ENCODE measurements around the gene RAB29.

The RAB29 gene

GRCh38 chr1:205763980-205764379, 11.3 kb downstream of the RAB29 start:
- TF ChIP-seq ZNF132 (tag by site-specific recombination; IDR thresholded peaks at IDR 0.05; ENCODE audit: borderline replicate concordance) = no peak
- no peak for TF ChIP-seq ZNF768 (tag by site-specific recombination; IDR thresholded peaks at IDR 0.05)
- TF ChIP-seq ZNF549 (tag by site-specific recombination; IDR thresholded peaks at IDR 0.05) = no peak
- TF ChIP-seq ZBTB8A (tag by site-specific recombination; IDR thresholded peaks at IDR 0.05) = no peak
- no peak for TF ChIP-seq YY1 (tag by site-specific recombination; IDR thresholded peaks at IDR 0.05)
- no peak for TF ChIP-seq ZNF202 (tag by site-specific recombination; IDR thresholded peaks at IDR 0.05; ENCODE audit: borderline replicate concordance)
- no peak for TF ChIP-seq ZNF792 (tag by site-specific recombination; IDR thresholded peaks at IDR 0.05)
- TF ChIP-seq TCF7L2 (IDR thresholded peaks at IDR 0.05; ENCODE audit: borderline replicate concordance, low read depth, low read length) = no peak
- TF ChIP-seq ZNF843 (tag by site-specific recombination; IDR thresholded peaks at IDR 0.05) = no peak
- no peak for TF ChIP-seq ZNF548 (tag by site-specific recombination; IDR thresholded peaks at IDR 0.05)
- TF ChIP-seq, protein P1, sequence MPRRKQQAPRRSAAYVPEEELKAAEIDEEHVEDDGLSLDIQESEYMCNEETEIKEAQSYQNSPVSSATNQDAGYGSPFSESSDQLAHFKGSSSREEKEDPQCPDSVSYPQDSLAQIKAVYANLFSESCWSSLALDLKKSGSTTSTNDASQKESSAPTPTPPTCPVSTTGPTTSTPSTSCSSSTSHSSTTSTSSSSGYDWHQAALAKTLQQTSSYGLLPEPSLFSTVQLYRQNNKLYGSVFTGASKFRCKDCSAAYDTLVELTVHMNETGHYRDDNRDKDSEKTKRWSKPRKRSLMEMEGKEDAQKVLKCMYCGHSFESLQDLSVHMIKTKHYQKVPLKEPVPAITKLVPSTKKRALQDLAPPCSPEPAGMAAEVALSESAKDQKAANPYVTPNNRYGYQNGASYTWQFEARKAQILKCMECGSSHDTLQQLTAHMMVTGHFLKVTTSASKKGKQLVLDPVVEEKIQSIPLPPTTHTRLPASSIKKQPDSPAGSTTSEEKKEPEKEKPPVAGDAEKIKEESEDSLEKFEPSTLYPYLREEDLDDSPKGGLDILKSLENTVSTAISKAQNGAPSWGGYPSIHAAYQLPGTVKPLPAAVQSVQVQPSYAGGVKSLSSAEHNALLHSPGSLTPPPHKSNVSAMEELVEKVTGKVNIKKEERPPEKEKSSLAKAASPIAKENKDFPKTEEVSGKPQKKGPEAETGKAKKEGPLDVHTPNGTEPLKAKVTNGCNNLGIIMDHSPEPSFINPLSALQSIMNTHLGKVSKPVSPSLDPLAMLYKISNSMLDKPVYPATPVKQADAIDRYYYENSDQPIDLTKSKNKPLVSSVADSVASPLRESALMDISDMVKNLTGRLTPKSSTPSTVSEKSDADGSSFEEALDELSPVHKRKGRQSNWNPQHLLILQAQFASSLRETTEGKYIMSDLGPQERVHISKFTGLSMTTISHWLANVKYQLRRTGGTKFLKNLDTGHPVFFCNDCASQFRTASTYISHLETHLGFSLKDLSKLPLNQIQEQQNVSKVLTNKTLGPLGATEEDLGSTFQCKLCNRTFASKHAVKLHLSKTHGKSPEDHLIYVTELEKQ (tag by site-specific recombination; IDR thresholded peaks at IDR 0.05; ENCODE audit: borderline replicate concordance) = no peak
- no peak for TF ChIP-seq ZNF24 (tag by site-specific recombination; IDR thresholded peaks at IDR 0.05)
- TF ChIP-seq ZNF777 (tag by site-specific recombination; IDR thresholded peaks at IDR 0.05; ENCODE audit: borderline replicate concordance) = no peak
- TF ChIP-seq ZNF501 (tag by site-specific recombination; IDR thresholded peaks at IDR 0.05) = no peak
- TF ChIP-seq ZNF404 (tag by site-specific recombination; IDR thresholded peaks at IDR 0.05) = no peak
- TF ChIP-seq, protein P2, sequence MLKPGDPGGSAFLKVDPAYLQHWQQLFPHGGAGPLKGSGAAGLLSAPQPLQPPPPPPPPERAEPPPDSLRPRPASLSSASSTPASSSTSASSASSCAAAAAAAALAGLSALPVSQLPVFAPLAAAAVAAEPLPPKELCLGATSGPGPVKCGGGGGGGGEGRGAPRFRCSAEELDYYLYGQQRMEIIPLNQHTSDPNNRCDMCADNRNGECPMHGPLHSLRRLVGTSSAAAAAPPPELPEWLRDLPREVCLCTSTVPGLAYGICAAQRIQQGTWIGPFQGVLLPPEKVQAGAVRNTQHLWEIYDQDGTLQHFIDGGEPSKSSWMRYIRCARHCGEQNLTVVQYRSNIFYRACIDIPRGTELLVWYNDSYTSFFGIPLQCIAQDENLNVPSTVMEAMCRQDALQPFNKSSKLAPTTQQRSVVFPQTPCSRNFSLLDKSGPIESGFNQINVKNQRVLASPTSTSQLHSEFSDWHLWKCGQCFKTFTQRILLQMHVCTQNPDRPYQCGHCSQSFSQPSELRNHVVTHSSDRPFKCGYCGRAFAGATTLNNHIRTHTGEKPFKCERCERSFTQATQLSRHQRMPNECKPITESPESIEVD (tag by site-specific recombination; IDR thresholded peaks at IDR 0.05) = no peak
- no peaks in the 10 kb centered on the region for H3K9me3 ChIP-seq (ENCODE audit: control insufficient read depth, insufficient read depth, low read depth, low read length)
- H3K27ac ChIP-seq (ENCODE audit: extremely low read depth, low read depth, low read length) = no peak overlapping the region
- POLR2A ChIA-PET = interaction anchor here (1.0 kb wide), 1 partner anchor 15 kb away, joined by 3 read pairs; no protein-coding TSS in a partner anchor
- CTCF ChIA-PET = interaction anchor here (0.6 kb wide), 1 partner anchor 53 kb away, joined by 3 read pairs; no protein-coding TSS in a partner anchor
- H3K4me1 ChIP-seq (ENCODE audit: control insufficient read depth, insufficient read depth, low read length) = no peaks in the 10 kb centered on the region
- H3K36me3 ChIP-seq (ENCODE audit: control insufficient read depth in 2 of 2, insufficient read depth in 1 of 2, low read length in 2 of 2) = no peaks in the 10 kb centered on the region
- no peak overlapping the region for H3K4me3 ChIP-seq (ENCODE audit: low read depth, low read length)

DNA sequence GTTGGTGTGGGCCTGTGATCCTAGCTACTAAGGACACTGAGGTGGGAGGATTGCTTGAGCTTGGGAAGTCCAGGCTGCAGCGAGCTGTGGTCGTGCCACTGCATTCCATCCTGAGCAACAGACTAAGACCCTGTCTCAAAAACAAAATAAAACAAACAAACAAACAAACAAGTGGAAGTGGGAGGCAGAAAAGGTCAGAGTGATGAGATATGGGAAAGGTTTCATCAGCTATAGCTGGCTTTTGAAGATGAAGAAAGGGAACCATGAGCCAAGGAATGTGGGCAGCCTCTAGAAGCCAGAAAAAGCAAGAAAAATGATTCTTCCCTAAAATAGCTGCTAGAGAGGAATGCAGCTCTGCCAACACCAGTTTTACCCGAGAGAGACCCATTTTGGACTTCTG, 14.7 kb downstream of the RAB29 start:
- CTCF ChIA-PET = interaction anchor here (0.6 to 0.9 kb wide), 2 partner anchors 12 to 217 kb away, joined by 3 read pairs; no protein-coding TSS in a partner anchor
- Histone ChIP-seq H3K4me1 (ENCODE audit: control insufficient read depth, insufficient read depth, low read length) (no peaks in the 10 kb centered on the region), H3K4me3 (ENCODE audit: low read depth, low read length) (no peak overlapping the region), H3K36me3 (ENCODE audit: control insufficient read depth in 2 of 2, insufficient read depth in 1 of 2, low read length in 2 of 2) (no peaks in the 10 kb centered on the region), H3K9me3 (ENCODE audit: control insufficient read depth, insufficient read depth, low read depth, low read length) (no peaks in the 10 kb centered on the region), H3K27ac (ENCODE audit: extremely low read depth, low read depth, low read length) (no peak overlapping the region)
- no peak for TF ChIP-seq ZNF670 (tag by site-specific recombination; IDR thresholded peaks at IDR 0.05; ENCODE audit: low read depth)
- TF ChIP-seq, protein P2 (tag by site-specific recombination; IDR thresholded peaks at IDR 0.05) = no peak
- POLR2A ChIA-PET = interaction anchor here (1.2 kb wide), 1 partner anchor 11 kb away, joined by 5 read pairs; no protein-coding TSS in a partner anchor

Data from HEK293 (cell line).